Fibroblast of the aortic adventitia (primary cell): ENCODE data around the gene HEY2. TPM values are rescaled to one million over a fixed set of nuclear protein-coding genes. Genes with fewer than 3 reads are reported as not detected.
"Not testable (repeated sequence)": the region's sequence is repeated elsewhere in the genome, so short reads cannot be mapped to it uniquely, and the experiment has no call there.

ENCODE experiments used
- DNase-seq: peaks from one replicate; pipeline ENCODE4 v3.0.0-alpha.2; 2010; ENCODE audit warnings: low read depth
- H3K4me3 ChIP-seq: 2 replicates; pipeline ENCODE4 v1.5.1; 2011; ENCODE audit warnings: low read depth, mild to moderate bottlenecking, control low read depth, low read length, moderate library complexity
- total RNA-seq: library from RNA; depleted of rRNA; stranded (reverse); fragments of >200 nt; gene quantifications from 2 replicates; pipeline ENCODE4 v1.2.3, GENCODE V29; 2012; ENCODE audit warnings: low replicate concordance
- TF ChIP-seq, protein P1 (sequence below): IDR thresholded peaks from 2 replicates; pipeline ENCODE4 v1.5.1; 2011; ENCODE audit warnings: mild to moderate bottlenecking, low read length, control low read depth, inconsistent platforms; ENCODE audit not compliant: insufficient read depth

The HEY2 gene
- total RNA-seq, result 0.09 and 0.25 TPM in 2 replicates

DNA sequence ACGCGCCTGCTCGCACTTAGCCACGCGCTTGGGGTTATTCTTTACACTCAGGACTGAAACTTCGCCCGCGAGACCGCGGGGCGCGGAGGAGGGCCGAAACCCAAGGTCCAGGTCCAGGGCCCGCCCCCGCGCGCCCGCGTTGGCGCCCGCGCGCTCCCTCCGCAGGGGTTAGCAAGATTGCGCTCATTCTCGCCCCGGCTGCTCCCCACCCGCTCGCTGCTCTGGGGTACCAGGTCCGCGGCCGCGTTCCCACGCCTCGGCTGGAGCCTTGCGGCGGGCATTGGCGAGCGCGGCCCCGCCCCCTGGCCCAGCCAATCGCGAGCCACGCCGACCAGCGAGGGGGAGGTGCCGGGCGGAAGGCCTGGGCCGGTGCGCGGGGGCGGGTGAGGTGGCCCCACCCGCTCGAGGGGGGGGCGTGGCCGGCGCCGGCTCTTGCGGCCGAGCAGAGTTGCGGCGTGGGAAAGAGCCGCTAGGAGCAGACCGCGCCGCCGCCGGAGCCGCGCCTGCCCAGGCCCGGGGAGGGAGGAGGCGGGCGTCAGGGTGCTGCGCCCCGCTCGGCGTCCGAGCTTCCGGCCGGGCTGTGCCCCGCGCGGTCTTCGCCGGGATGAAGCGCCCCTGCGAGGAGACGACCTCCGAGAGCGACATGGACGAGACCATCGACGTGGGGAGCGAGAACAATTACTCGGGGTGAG lies at the start of gene HEY2:
HEY2 (plus strand) TSS at position 460 of the 692 bp plus-strand sequence; CDS start at position 605, 145 bp downstream.
- TF ChIP-seq, protein P1, sequence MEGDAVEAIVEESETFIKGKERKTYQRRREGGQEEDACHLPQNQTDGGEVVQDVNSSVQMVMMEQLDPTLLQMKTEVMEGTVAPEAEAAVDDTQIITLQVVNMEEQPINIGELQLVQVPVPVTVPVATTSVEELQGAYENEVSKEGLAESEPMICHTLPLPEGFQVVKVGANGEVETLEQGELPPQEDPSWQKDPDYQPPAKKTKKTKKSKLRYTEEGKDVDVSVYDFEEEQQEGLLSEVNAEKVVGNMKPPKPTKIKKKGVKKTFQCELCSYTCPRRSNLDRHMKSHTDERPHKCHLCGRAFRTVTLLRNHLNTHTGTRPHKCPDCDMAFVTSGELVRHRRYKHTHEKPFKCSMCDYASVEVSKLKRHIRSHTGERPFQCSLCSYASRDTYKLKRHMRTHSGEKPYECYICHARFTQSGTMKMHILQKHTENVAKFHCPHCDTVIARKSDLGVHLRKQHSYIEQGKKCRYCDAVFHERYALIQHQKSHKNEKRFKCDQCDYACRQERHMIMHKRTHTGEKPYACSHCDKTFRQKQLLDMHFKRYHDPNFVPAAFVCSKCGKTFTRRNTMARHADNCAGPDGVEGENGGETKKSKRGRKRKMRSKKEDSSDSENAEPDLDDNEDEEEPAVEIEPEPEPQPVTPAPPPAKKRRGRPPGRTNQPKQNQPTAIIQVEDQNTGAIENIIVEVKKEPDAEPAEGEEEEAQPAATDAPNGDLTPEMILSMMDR, result no peak
- H3K4me3 ChIP-seq, result peak within 1 kb of the TSS; percentile 78
- DNase-seq, result peak; percentile 81

DNA sequence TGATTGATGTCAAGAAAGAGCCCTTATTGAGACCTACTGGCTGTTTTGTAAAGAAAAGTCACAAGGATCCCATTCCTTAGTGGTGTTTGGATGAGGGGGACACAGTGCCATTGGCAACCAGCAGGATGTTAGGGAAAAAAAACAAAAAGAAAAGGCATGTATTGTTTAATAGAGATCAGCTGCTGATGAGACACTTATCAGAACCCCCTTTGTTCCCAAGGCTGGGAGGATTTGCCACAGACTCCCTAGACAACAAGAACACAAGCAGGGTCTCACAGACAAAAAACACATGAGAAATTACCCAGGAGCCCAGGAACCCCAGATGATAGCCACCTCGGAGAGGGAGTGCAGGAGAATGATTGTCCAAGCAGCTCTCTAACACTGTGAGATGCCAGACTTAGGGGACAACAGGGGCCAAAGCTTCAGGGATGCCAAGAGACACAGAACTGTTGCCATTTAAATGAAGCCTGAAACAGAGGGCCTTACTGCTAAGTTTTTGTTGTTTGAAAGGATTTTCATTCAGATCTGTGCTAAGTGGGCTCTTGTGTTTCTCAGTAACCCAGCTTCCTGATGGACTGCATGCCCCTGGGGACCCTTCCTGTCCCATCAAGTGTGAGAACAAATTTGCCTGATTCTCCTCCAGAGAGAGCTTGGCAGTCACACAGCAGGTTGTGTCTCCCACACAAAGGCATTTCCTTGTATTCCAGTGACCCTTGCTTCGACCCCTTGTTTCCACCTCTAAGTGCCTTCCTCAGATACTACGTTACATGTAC lies 48.7 kb upstream of the HEY2 start:
- no peak overlapping the region for H3K4me3 ChIP-seq
- TF ChIP-seq, protein P1, result no peak
- no peak for DNase-seq

DNA sequence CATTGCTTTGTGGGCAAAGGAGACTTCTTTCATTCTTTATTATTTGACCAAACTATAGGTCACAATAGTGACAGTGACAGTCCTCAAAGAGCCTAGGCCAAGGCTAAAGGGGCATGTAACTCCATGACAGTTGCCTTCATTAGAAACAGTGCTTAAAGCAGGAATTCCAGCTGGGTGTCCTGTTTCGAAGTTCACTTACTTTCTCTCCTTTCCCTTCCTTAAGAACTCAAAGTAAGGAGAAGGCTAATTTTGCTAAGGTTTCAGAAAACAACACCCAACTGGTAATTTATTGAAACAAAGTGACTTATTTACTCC lies 48.1 kb upstream of the HEY2 start:
- TF ChIP-seq, protein P1, result no peak
- DNase-seq, result no peak
- H3K4me3 ChIP-seq, result no peak overlapping the region

DNA sequence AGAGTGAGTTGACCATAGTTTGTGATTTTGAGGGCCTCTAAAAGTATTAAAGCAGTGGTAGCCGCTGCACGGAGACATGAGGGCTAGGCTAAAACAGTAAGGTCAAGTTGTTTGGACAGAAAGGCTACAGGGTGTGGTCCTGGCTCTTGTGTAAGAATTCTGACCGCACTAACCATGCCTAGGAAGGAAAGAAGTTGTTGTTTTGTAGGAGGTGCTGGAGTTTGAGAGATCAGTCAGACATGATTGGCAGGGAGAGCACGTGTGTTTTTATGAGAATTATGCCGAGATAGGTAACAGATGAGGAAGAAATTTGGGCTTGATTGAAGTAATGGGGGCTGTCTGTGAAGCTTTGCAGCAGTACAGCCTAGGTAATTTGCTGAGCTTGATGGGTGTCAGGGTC lies 45.5 kb upstream of the HEY2 start:
- not testable (repeated sequence) for DNase-seq, H3K4me3 ChIP-seq

DNA sequence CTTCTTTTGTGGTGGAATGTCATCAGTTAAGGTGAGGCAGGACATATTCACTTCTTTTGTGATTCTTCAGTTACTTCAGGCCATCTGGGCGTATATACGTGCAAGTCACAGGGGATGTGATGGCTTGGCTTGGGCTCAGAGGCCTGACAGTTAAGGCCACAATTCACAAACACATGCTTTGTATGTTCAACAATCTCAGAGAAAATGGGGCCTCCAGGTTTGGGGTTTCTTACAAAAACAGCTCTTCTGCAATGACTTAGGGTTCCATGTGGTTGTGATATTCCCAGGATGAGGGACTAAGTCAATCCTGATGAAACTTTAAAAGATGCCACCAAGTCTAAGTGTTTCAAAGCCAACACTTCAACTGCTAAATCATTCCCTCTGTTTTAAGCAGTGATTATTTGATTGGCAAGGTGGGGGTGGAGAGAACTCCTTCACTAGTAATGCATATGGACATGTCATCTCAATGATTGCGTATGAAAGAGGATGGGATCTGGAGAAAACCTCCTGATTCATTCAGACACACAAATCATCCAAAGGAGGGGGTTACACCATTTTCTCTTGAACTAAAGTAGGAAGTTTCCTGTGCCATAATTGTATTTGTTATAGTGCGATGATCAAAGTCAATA lies 41.7 kb upstream of the HEY2 start:
- DNase-seq, result no peak
- TF ChIP-seq, protein P1, result no peak
- H3K4me3 ChIP-seq, result no peak overlapping the region

DNA sequence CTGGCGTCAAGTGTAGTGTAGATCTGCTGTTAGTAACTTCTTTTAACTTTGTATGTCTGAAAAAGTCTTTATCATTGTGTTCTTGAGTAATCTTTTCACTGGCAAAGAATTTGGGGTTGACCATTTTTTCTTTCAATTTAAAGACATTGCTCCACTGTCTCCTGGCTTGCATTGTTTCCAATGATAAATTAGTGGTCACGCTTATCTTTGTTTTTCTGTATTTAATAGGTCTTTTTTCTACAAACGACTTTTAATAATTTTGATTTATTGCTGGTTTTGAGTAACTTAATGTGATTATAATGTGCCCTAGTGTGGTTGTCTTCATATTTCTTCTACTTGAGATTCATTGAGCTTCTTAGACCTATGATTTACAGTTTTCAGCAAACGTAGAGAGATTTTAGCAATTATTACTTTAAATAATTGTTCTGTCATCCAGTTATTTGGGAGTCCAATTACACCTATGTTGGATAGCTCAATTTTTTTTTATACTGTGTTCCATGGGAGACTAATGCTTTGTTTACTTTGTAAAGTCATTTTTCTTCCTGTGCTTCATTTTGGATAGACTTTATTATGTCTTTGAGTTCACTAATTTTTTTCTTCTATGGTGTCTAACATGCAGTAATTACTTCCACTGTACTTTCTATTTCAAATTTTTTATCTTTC lies 38.3 kb upstream of the HEY2 start:
- no peak overlapping the region for H3K4me3 ChIP-seq
- TF ChIP-seq, protein P1, result no peak
- no peak for DNase-seq
